Smooth muscle cell (in vitro differentiated cells): ENCODE results near the gene TDP1. TPM values are rescaled to one million over a fixed set of nuclear protein-coding genes. Genes with fewer than 3 reads are reported as not detected.

Experiments
- DNase-seq: peaks from one replicate; lab custom pipeline; 2025; ENCODE audit not compliant: unreplicated experiment; lab: John Stamatoyannopoulos, UW
- H2AFZ ChIP-seq: fragments of 200-600 bp; sonication (generic); 2 replicates; pipeline ENCODE4 v1.6.0; 2016; ENCODE audit warnings: antibody characterized with exemption, low read depth, mild to moderate bottlenecking
- H3F3A ChIP-seq: fragments of 200-600 bp; sonication (generic); 2 replicates; pipeline ENCODE4 v1.6.0; 2017; ENCODE audit warnings: antibody characterized with exemption, low read depth
- H3K27ac ChIP-seq: fragments of 200-600 bp; sonication (generic); 2 replicates; pipeline ENCODE4 v1.5.1; 2016; ENCODE audit warnings: low read depth, mild to moderate bottlenecking
- H3K27me3 ChIP-seq: fragments of 200-600 bp; sonication (generic); 2 replicates; pipeline ENCODE4 v1.6.1; 2016; ENCODE audit warnings: low read depth, mild to moderate bottlenecking
- H3K36me3 ChIP-seq: fragments of 200-600 bp; sonication (generic); 2 replicates; pipeline ENCODE4 v1.5.1; 2016; ENCODE audit warnings: low read depth
- H3K4me1 ChIP-seq: fragments of 200-600 bp; sonication (generic); 2 replicates; pipeline ENCODE4 v1.5.1; 2016; ENCODE audit warnings: low read depth
- H3K4me2 ChIP-seq: fragments of 200-600 bp; sonication (generic); 2 replicates; pipeline ENCODE4 v1.6.0; 2016; ENCODE audit warnings: mild to moderate bottlenecking
- H3K4me3 ChIP-seq: fragments of 200-600 bp; sonication (generic); 2 replicates; pipeline ENCODE4 v1.5.1; 2016; ENCODE audit warnings: mild to moderate bottlenecking
- H3K79me2 ChIP-seq: fragments of 200-600 bp; sonication (generic); 2 replicates; pipeline ENCODE4 v1.6.0; 2016; ENCODE audit warnings: low read depth, mild to moderate bottlenecking
- H3K9ac ChIP-seq: fragments of 200-600 bp; sonication (generic); 2 replicates; pipeline ENCODE4 v1.6.0; 2016; ENCODE audit warnings: low read depth
- H3K9me3 ChIP-seq: fragments of 200-600 bp; sonication (generic); replicated peaks from 2 replicates; pipeline ENCODE4 v1.5.1; 2016; ENCODE audit warnings: low read depth
- H4K20me1 ChIP-seq: fragments of 200-600 bp; sonication (generic); 2 replicates; pipeline ENCODE4 v1.6.0; 2016; ENCODE audit warnings: low read depth
- WGBS: methylation state at CpG from one replicate; pipeline ENCODE4 v1.1.7; 2016; ENCODE audit warnings: low lambda C conversion rate; 5-methylcytosine and 5-hydroxymethylcytosine counted together
- polyA plus RNA-seq: library from polyadenylated mRNA; unstranded; fragments of >200 nt; fragmentation: Nextera tagmentation; extraction: Ambion mirVana; gene quantifications from 2 replicates; pipeline ENCODE4 v1.2.1, GENCODE V29; 2016
- total RNA-seq: library from RNA; depleted of rRNA; stranded (reverse); fragments of >200 nt; gene quantifications from 2 replicates; pipeline ENCODE4 v1.2.3, GENCODE V29; 2014
- TF ChIP-seq, protein P1 (sequence below): fragments of 200-600 bp; sonication (generic); IDR thresholded peaks from 2 replicates; pipeline ENCODE4 v1.5.1; 2017; ENCODE audit warnings: borderline replicate concordance, mild to moderate bottlenecking, antibody characterized with exemption; ENCODE audit not compliant: insufficient read depth, poor library complexity, severe bottlenecking

Gene TDP1
- total and polyA plus RNA-seq, 2 experiments from 2014 or later = 10.0 to 22.3 TPM

DNA sequence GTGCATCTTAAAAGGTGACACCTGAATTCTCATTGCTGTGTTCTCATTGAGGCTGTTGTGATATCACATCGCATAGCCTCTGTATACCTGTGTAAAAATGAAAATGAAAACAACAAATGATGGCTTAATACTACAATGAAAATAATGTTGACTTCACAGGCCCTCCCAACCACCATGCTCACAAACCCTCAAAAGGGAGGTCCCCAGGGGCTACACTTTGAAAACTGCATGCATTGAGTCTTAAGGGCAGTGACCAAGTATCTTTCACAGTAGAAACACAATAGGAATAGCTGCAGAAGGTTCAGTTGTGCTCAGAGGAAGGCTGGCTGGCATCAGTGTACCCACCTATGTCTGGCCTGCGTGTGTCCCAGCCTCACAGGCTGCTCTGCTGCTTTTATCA lies 78.4 kb downstream of the TDP1 start:
- TF ChIP-seq, protein P1, sequence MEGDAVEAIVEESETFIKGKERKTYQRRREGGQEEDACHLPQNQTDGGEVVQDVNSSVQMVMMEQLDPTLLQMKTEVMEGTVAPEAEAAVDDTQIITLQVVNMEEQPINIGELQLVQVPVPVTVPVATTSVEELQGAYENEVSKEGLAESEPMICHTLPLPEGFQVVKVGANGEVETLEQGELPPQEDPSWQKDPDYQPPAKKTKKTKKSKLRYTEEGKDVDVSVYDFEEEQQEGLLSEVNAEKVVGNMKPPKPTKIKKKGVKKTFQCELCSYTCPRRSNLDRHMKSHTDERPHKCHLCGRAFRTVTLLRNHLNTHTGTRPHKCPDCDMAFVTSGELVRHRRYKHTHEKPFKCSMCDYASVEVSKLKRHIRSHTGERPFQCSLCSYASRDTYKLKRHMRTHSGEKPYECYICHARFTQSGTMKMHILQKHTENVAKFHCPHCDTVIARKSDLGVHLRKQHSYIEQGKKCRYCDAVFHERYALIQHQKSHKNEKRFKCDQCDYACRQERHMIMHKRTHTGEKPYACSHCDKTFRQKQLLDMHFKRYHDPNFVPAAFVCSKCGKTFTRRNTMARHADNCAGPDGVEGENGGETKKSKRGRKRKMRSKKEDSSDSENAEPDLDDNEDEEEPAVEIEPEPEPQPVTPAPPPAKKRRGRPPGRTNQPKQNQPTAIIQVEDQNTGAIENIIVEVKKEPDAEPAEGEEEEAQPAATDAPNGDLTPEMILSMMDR = no peak
- no peaks in the 10 kb centered on the region for H3F3A ChIP-seq
- no peak overlapping the region for H3K27ac ChIP-seq
- H3K36me3 ChIP-seq = no peaks in the 10 kb centered on the region
- H3K4me2 ChIP-seq = no peak overlapping the region
- DNase-seq = no peak
- H3K27me3 ChIP-seq = no peaks in the 10 kb centered on the region
- H3K4me1 ChIP-seq = no peaks in the 10 kb centered on the region
- H3K9ac ChIP-seq = no peak overlapping the region
- 98% methylated on average over 2 of the region's 2 CpGs for WGBS
- H3K9me3 ChIP-seq = no peaks in the 10 kb centered on the region
- no peaks in the 10 kb centered on the region for H4K20me1 ChIP-seq
- no peak overlapping the region for H3K4me3 ChIP-seq
- H3K79me2 ChIP-seq = no peaks in the 10 kb centered on the region
- H2AFZ ChIP-seq = no peak overlapping the region

DNA sequence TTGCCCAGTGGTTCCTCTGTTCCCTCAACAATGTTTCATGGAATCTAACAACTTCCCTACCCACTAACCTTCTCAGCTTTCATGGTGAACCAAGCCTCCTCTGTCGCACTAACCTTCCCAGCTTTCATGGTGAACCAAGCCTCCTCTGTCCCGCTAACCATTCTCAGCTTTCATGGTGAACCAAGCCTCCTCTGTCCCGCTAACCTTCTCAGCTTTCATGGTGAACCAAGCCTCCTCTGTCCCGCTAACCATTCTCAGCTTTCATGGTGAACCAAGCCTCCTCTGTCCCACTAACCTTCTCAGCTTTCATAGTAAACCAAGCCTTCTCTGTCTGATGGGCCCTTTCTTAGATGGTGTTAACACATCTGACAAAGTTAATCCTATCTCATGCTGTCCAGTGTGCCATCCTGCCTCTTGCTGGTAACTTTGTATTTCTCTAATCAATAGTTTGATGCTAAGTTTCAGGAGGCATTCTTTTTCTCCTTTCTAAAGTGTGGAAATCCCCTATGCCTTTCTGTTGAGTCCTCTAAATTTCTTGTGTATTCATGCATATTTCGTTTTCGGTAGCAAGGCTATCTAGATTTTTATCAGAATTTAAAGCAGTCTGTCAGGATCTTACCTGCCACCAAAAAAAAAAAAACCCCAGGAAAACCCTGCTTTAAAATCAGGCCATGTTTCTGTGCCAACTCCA lies 79.3 kb downstream of the TDP1 start:
- Histone ChIP-seq H3K9ac (no peak overlapping the region), H3K79me2 (no peaks in the 10 kb centered on the region), H4K20me1 (no peaks in the 10 kb centered on the region), H3F3A (no peaks in the 10 kb centered on the region), H3K36me3 (no peaks in the 10 kb centered on the region), H3K27ac (no peak overlapping the region), H3K4me3 (no peak overlapping the region), H3K4me2 (no peak overlapping the region), H3K4me1 (no peaks in the 10 kb centered on the region), H2AFZ (no peak overlapping the region), H3K9me3 (no peaks in the 10 kb centered on the region), H3K27me3 (no peaks in the 10 kb centered on the region)
- TF ChIP-seq, protein P1 = no peak
- no peak for DNase-seq
- WGBS = 95% methylated on average over 6 of the region's 6 CpGs

DNA sequence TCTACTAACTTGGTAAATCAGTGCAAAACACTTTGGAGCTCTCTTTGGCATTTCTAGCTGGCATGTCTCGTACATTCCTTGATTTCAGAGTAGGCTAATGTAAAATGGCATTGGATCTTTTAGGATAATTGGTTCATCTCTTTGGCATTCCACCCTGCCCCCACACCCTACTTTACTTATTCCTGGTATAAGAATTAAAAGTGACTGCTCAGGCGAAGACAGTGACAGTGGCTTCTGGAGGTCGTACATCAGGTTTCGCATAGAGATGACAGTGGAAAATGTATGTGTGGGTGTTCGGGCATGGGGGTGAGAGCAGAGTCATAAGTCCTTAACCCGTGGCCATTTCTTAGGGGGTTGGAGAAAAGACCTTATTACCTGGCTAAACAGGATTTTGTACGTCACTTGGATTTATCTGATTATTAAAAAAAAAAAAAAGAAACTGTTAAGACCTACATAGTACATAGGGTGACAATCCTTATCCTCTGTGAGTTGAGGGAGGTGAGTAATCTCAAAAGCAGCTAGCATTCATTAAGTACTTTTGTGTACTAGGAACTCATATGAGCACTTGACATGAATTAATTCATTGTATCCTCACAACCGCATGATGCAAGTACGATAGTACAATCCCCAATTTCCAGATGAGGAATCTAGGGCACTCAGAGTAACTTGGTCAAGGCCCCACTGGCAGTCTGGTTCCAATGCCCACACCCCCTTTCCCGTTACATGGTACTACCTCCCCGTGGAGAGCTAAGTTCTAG lies 83.7 kb downstream of the TDP1 start:
- H3K36me3 ChIP-seq = no peaks in the 10 kb centered on the region
- no peak overlapping the region for H2AFZ ChIP-seq
- H3K27me3 ChIP-seq = no peaks in the 10 kb centered on the region
- no peaks in the 10 kb centered on the region for H3K4me1 ChIP-seq
- no peak overlapping the region for H3K27ac ChIP-seq
- 90% methylated on average over 11 of the region's 11 CpGs for WGBS
- no peak overlapping the region for H3K4me2 ChIP-seq
- H3K4me3 ChIP-seq = no peak overlapping the region
- H3K79me2 ChIP-seq = no peaks in the 10 kb centered on the region
- no peaks in the 10 kb centered on the region for H3F3A ChIP-seq
- DNase-seq = no peak
- H3K9ac ChIP-seq = no peak overlapping the region
- H3K9me3 ChIP-seq = no peaks in the 10 kb centered on the region
- TF ChIP-seq, protein P1 = no peak
- H4K20me1 ChIP-seq = no peaks in the 10 kb centered on the region

DNA sequence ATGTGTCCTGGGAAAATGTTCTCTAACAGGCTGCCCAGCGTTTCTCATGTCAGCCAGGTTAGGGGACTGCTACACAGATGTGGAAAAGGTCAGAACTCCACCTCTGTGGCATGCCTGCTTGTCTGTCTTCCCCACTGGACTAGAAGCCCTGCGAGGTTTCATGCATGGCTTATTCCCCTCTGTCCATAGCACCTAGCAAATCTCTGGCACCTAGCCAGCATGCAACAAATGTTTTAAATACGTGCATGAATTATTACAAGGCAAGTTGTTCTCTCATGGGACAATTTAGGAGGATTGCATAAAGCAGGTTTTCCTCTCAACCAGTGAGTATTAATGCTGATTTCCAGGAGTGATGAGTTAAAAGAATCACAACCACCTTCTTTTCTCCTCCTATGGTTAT lies 84.7 kb downstream of the TDP1 start:
- WGBS = 95% methylated on average over 3 of the region's 3 CpGs
- no peaks in the 10 kb centered on the region for H3K9me3 ChIP-seq
- H3K4me3 ChIP-seq = no peak overlapping the region
- no peak overlapping the region for H3K4me2 ChIP-seq
- no peaks in the 10 kb centered on the region for H3K27me3 ChIP-seq
- no peaks in the 10 kb centered on the region for H3K79me2 ChIP-seq
- H2AFZ ChIP-seq = no peak overlapping the region
- H3K27ac ChIP-seq = no peak overlapping the region
- no peaks in the 10 kb centered on the region for H3K4me1 ChIP-seq
- H3F3A ChIP-seq = no peaks in the 10 kb centered on the region
- H3K36me3 ChIP-seq = no peaks in the 10 kb centered on the region
- TF ChIP-seq, protein P1 = no peak
- no peaks in the 10 kb centered on the region for H4K20me1 ChIP-seq
- no peak for DNase-seq
- H3K9ac ChIP-seq = no peak overlapping the region
